SU-DHL-6 (cell line): ENCODE measurements around the gene NUBPL.

Experiments
- H2AFZ ChIP-seq: fragments of 200-600 bp; sonication (generic); 2 replicates; pipeline ENCODE4 v1.6.1; 2014; ENCODE audit warnings: low read depth, mild to moderate bottlenecking, moderate library complexity, mixed read lengths, antibody characterized with exemption, low read length; ENCODE audit not compliant: severe bottlenecking
- H3F3A ChIP-seq: fragments of 200-600 bp; shearing (Covaris generic); 2 replicates; pipeline ENCODE4 v1.6.0; 2016; ENCODE audit warnings: antibody characterized with exemption, mild to moderate bottlenecking; ENCODE audit not compliant: insufficient read depth
- H3K27ac ChIP-seq: fragments of 200-600 bp; sonication (generic); 2 replicates; pipeline ENCODE4 v1.5.1; 2016; ENCODE audit warnings: low read depth, mild to moderate bottlenecking, low read length, moderate library complexity, mixed read lengths
- H3K27me3 ChIP-seq: fragments of 200-600 bp; sonication (generic), shearing (Covaris generic); 2 replicates; pipeline ENCODE4 v1.6.0; 2014; ENCODE audit warnings: mild to moderate bottlenecking, low read length
- H3K36me3 ChIP-seq: fragments of 200-600 bp; sonication (generic); 2 replicates; pipeline ENCODE4 v1.6.1; 2014; ENCODE audit warnings: mild to moderate bottlenecking, low read length, mixed read lengths
- H3K4me2 ChIP-seq: fragments of 300-600, 200-600 bp; shearing (Covaris generic), sonication (generic); 2 replicates; pipeline ENCODE4 v1.6.0; 2014; ENCODE audit warnings: low read length, low read depth, mild to moderate bottlenecking; ENCODE audit not compliant: poor library complexity, severe bottlenecking
- H3K4me3 ChIP-seq: fragments of 200-600 bp; sonication (generic); 2 replicates; pipeline ENCODE4 v1.5.1; 2014; ENCODE audit warnings: antibody characterized with exemption, low read length, mild to moderate bottlenecking, mixed read lengths; ENCODE audit not compliant: insufficient read depth, poor library complexity, severe bottlenecking
- H3K79me2 ChIP-seq: fragments of 200-600 bp; sonication (generic); 2 replicates; pipeline ENCODE4 v1.6.1; 2014; ENCODE audit warnings: mild to moderate bottlenecking, low read length, moderate library complexity; ENCODE audit not compliant: insufficient read depth
- H3K9ac ChIP-seq: fragments of 200-600 bp; sonication (generic); 2 replicates; pipeline ENCODE4 v1.7.0; 2014; ENCODE audit warnings: mild to moderate bottlenecking, low read length
- H3K9me2 ChIP-seq: fragments of 200-600 bp; sonication (generic); replicated peaks from 2 replicates; pipeline ENCODE4 v1.6.1; 2014; ENCODE audit warnings: low read length; ENCODE audit not compliant: insufficient read depth
- H3K9me3 ChIP-seq: fragments of 200-600 bp; sonication (generic); 2 replicates; pipeline ENCODE4 v1.6.1; 2014; ENCODE audit warnings: low read length, mixed read lengths; ENCODE audit not compliant: insufficient read depth
- H4K20me1 ChIP-seq: fragments of 200-600 bp; sonication (generic); 2 replicates; pipeline ENCODE4 v1.6.1; 2014; ENCODE audit warnings: low read depth, mild to moderate bottlenecking, antibody characterized with exemption, low read length, moderate library complexity, mixed read lengths
- EZH2phosphoT487 ChIP-seq: fragments of 200-600 bp; sonication (generic), shearing (Covaris generic); conservative IDR thresholded peaks from 2 replicates; pipeline ENCODE4 v1.6.1; 2018; ENCODE audit warnings: mild to moderate bottlenecking, antibody characterized with exemption, low read length, moderate library complexity, mixed read lengths
- TF ChIP-seq, protein P1 (sequence below): fragments of 200-600 bp; sonication (generic); IDR thresholded peaks from one replicate; pipeline ENCODE4 v1.5.1; 2017; ENCODE audit warnings: antibody characterized with exemption, mild to moderate bottlenecking, low read length, moderate library complexity; ENCODE audit not compliant: insufficient read depth, poor library complexity, severe bottlenecking

NUBPL gene

DNA sequence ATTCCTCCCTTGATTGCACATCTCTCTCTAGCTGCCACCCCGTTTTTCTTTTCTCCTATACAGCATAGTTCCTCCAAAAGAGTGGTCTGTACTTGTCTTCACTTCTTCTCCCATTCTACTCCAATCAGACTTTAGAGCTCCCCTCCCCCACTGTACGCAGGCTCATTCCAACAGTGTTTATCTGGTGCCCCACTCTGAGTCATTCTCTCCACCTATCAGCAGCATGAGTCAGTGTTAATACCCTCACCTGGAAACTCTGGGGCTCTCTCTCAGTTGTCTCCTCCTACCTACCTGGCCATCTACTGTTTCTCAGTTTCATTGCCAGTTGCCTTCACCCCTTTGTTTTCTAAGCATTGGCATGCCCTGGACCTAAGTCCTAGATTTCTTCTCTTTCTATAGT lies 340.8 kb downstream of the NUBPL start:
- no peak overlapping the region for H3K4me3 ChIP-seq
- H3K4me2 ChIP-seq, result no peak overlapping the region
- TF ChIP-seq, protein P1, sequence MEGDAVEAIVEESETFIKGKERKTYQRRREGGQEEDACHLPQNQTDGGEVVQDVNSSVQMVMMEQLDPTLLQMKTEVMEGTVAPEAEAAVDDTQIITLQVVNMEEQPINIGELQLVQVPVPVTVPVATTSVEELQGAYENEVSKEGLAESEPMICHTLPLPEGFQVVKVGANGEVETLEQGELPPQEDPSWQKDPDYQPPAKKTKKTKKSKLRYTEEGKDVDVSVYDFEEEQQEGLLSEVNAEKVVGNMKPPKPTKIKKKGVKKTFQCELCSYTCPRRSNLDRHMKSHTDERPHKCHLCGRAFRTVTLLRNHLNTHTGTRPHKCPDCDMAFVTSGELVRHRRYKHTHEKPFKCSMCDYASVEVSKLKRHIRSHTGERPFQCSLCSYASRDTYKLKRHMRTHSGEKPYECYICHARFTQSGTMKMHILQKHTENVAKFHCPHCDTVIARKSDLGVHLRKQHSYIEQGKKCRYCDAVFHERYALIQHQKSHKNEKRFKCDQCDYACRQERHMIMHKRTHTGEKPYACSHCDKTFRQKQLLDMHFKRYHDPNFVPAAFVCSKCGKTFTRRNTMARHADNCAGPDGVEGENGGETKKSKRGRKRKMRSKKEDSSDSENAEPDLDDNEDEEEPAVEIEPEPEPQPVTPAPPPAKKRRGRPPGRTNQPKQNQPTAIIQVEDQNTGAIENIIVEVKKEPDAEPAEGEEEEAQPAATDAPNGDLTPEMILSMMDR, result no peak
- no peak for TF ChIP-seq EZH2phosphoT487
- no peaks in the 10 kb centered on the region for H3K9me3 ChIP-seq
- H3K27ac ChIP-seq, result no peak overlapping the region
- H3K9ac ChIP-seq, result no peak overlapping the region
- H3K27me3 ChIP-seq, result no peaks in the 10 kb centered on the region
- no peaks in the 10 kb centered on the region for H3F3A ChIP-seq
- H3K79me2 ChIP-seq, result no peaks in the 10 kb centered on the region
- H2AFZ ChIP-seq, result no peak overlapping the region
- no peaks in the 10 kb centered on the region for H4K20me1 ChIP-seq
- no peaks in the 10 kb centered on the region for H3K9me2 ChIP-seq
- H3K36me3 ChIP-seq, result no peaks in the 10 kb centered on the region

DNA sequence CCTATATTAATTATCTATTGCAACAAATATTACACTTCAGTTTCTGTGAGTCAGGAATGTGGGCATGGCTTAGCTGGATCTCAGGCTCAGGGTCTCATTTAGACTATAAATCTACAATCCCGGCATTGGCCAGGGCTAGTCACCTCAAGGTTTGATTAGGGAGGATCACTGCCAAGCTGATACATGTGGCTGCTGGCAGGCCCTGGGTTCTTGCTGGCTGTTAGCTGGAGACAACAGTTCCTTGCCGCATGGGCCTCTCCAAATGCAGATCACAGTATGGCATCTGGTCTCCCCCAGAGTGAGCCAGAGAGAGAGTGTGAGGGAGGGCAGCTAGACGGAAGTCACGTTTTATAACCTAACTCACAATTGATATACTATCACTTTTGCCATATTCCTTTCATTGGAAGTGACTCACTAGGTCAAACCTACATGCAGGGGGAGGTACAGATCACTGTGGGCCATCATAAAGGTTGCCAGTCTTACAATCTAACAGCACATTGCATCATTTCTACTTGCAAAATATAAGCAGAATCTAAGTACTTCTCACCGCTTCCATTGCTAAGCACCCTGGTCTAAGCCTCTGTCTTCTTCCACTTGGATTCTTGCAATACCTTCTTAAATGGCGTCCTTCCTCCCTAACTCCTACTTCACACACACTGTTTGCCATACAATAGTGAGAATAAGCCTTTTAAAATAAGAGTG lies 341.9 kb downstream of the NUBPL start:
- Histone ChIP-seq H3K4me2 (no peak overlapping the region), H3K4me3 (no peak overlapping the region), H3F3A (no peaks in the 10 kb centered on the region), H3K27ac (no peak overlapping the region), H3K79me2 (no peaks in the 10 kb centered on the region), H3K9ac (no peak overlapping the region), H3K9me3 (no peaks in the 10 kb centered on the region), H3K9me2 (no peaks in the 10 kb centered on the region), H3K27me3 (no peaks in the 10 kb centered on the region), H2AFZ (no peak overlapping the region), H3K36me3 (no peaks in the 10 kb centered on the region), H4K20me1 (no peaks in the 10 kb centered on the region)
- TF ChIP-seq EZH2phosphoT487, result no peak
- TF ChIP-seq, protein P1, result no peak

DNA sequence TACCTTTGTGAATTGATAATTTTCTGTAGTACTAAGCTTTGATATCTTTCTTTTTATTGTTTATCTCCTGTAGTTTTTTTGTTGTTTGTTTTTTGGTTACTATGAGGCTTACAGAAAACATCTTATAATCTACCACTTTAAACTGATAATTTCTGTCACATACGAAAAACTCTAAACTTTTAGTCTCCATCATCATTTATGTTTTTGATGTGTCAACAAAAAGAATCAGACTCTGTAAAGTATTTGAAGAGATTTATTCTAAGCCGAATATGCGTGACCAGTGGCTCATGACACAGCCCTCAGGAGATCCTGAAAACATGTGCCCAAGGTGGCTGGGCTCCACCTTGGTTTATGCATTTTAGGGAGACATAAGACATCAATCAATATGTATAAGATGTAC lies 348.8 kb downstream of the NUBPL start:
- TF ChIP-seq, protein P1, result no peak
- TF ChIP-seq EZH2phosphoT487, result no peak
- Histone ChIP-seq H3K9me3 (0 out of 2 replicates have a peak, but pooled peaks cover 6% of the 10 kb centered on the region), H3K9ac (no peak overlapping the region), H3F3A (no peaks in the 10 kb centered on the region), H3K36me3 (no peaks in the 10 kb centered on the region), H3K4me3 (no peak overlapping the region), H3K27me3 (no peaks in the 10 kb centered on the region), H3K27ac (no peak overlapping the region), H3K4me2 (no peak overlapping the region), H3K9me2 (no peaks in the 10 kb centered on the region), H2AFZ (no peak overlapping the region), H3K79me2 (no peaks in the 10 kb centered on the region), H4K20me1 (no peaks in the 10 kb centered on the region)
